H1 (cell line): ENCODE measurements around the gene SLC22A2. TPM values are rescaled to one million over a fixed set of nuclear protein-coding genes. Genes with fewer than 3 reads are reported as not detected.

ENCODE experiments used
- ASH2L ChIP-seq: fragments of 200-600, 300-600 bp; sonication (generic); IDR thresholded peaks from one replicate; pipeline ENCODE4 v1.7.1; 2017; ENCODE audit warnings: low read length
- FOSL1 ChIP-seq: IDR thresholded peaks from 2 replicates; pipeline ENCODE4 v1.6.1; 2011; ENCODE audit warnings: mild to moderate bottlenecking, low read depth, low read length, moderate library complexity; ENCODE audit not compliant: insufficient read depth
- KDM5A ChIP-seq: fragments of 200-600 bp; IDR thresholded peaks from 2 replicates; pipeline ENCODE4 v1.7.1; 2012; ENCODE audit warnings: mild to moderate bottlenecking, low read length, inconsistent platforms, mixed read lengths
- NRF1 ChIP-seq: IDR thresholded peaks from 2 replicates; pipeline ENCODE4 v1.6.1; 2011; ENCODE audit warnings: mild to moderate bottlenecking, low read depth, low read length, improper control_type of control experiment
- SAP30 ChIP-seq: fragments of 300-600 bp; sonication (generic); IDR thresholded peaks from 2 replicates; pipeline ENCODE4 v1.7.1; 2012; ENCODE audit warnings: low read length, moderate library complexity, mild to moderate bottlenecking, inconsistent platforms; ENCODE audit not compliant: insufficient read depth, insufficient replicate concordance
- SRF ChIP-seq: IDR thresholded peaks from 2 replicates; pipeline ENCODE4 v1.6.1; 2011; ENCODE audit warnings: mild to moderate bottlenecking, low read depth, low read length, moderate library complexity
- polyA plus RNA-seq, 7 experiments: library from polyadenylated mRNA; depleted of rRNA in 3 of 7; stranded (reverse) in 5 of 7; unstranded in 2 of 7; fragments of >200 nt in 5 of 7; fragments of 200-250 nt in 2 of 7; gene quantifications; 1 replicate in 5 of 7; 2 replicates in 1 of 7; 4 replicates in 1 of 7; pipeline versions ENCODE4 v1.2.1 to v1.2.3, GENCODE V29; 2011 to 2013; ENCODE audit warnings: missing spikeins in 2 of 7, mixed read lengths in 2 of 7
- total RNA-seq: library from RNA; stranded (reverse); fragmentation: NEBNext Ultra II Directional; extraction: Animal tissue kit (Norgen Biotek cat#: 25700); gene quantifications from 2 replicates; pipeline ENCODE4 v1.2.1, GENCODE V29; 2021
- TF ChIP-seq, protein P1 (sequence below): IDR thresholded peaks from 2 replicates; pipeline ENCODE4 v1.6.1; 2012; ENCODE audit warnings: inconsistent platforms

Gene SLC22A2
- total and polyA plus RNA-seq, 2 of the 8 experiments (the other 6 are each of a cell fraction or from before 2014, with no cell fraction given), result 0.23 to 1.4 TPM

GRCh38 chr6:160279850-160280249 lies 21.2 kb upstream of the SLC22A2 start (continued):
- TF ChIP-seq FOSL1 (no peak), SRF (no peak), ASH2L (no peak), SAP30 (no peak), KDM5A (no peak), NRF1 (no peak)
- TF ChIP-seq, protein P1, sequence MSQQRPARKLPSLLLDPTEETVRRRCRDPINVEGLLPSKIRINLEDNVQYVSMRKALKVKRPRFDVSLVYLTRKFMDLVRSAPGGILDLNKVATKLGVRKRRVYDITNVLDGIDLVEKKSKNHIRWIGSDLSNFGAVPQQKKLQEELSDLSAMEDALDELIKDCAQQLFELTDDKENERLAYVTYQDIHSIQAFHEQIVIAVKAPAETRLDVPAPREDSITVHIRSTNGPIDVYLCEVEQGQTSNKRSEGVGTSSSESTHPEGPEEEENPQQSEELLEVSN, result no peak
